ENCODE data around the gene PSMD13.

DNA sequence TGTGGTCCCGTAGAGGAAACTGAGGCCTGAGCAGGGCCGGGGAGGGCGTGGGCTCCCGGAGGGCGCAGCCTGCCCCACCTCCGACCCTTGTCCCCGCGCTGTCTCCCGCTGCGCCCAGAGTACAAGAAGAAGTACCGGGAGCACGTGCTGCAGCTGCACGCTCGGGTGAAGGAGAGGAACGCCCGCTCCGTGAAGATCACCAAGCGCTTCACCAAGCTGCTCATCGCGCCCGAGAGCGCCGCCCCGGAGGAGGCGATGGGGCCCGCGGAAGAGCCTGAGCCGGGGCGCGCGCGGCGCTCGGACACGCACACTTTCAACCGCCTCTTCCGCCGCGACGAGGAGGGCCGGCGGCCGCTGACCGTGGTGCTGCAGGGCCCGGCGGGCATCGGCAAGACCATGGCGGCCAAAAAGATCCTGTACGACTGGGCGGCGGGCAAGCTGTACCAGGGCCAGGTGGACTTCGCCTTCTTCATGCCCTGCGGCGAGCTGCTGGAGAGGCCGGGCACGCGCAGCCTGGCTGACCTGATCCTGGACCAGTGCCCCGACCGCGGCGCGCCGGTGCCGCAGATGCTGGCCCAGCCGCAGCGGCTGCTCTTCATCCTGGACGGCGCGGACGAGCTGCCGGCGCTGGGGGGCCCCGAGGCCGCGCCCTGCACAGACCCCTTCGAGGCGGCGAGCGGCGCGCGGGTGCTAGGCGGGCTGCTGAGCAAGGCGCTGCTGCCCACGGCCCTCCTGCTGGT, 43.4 kb downstream of the PSMD13 start:
- TF ChIP-seq CTCF (conservative IDR thresholded peaks at IDR 0.05; ENCODE audit: low read depth, low read length) (no peak), SMC3 (IDR thresholded peaks at IDR 0.05; ENCODE audit: low read depth, low read length) (no peak), RCOR1 (IDR thresholded peaks at IDR 0.05; ENCODE audit: insufficient replicate concordance, low read length) (no peak), POLR2A (IDR thresholded peaks at IDR 0.05; ENCODE audit: low read depth, low read length) (no peak), FOS (IDR thresholded peaks at IDR 0.05; ENCODE audit: low read depth, low read length) (no peak), USF2 (IDR thresholded peaks at IDR 0.05; ENCODE audit: low read depth, low read length) (no peak)
